ENCODE measurements around the gene HTATSF1. TPM values are rescaled to one million over a fixed set of nuclear protein-coding genes. Genes with fewer than 3 reads are reported as not detected.

Gene HTATSF1
- total and polyA plus RNA-seq, 12 donors: 36.7 to 77.8 (median 62.1) TPM

- H3K4me3 ChIP-seq: no peak overlapping the region
- H3K36me3 ChIP-seq: no peaks in the 10 kb centered on the region
- no peak for ATAC-seq
- intact Hi-C loops (cut with DNase I): no loop called here
- no peak overlapping the region for H3K27ac ChIP-seq
- TF ChIP-seq CTCF (IDR thresholded peaks at IDR 0.05): no peak
- peaks cover 0 to 21% (median 0%) of the 10 kb centered on the region in 7 donors for H3K27me3 ChIP-seq
- WGBS, 2 donors: 88% methylated on average over 5 of the region's 5 CpGs
- H3K4me1 ChIP-seq: no peaks in the 10 kb centered on the region
- no peaks in the 10 kb centered on the region for H3K9me3 ChIP-seq
- DNase-seq: no peak
Observed at GRCh38 chrX:136540226-136540625, 42.8 kb downstream of the HTATSF1 start.

GRCh38 chrX:136541294-136541693 is 43.9 kb downstream of the HTATSF1 start:
- 74 to 76% methylated on average over 3 of the region's 3 CpGs for WGBS, 2 donors
- TF ChIP-seq CTCF (IDR thresholded peaks at IDR 0.05): no peak
- no peaks in the 10 kb centered on the region for H3K4me1 ChIP-seq
- H3K36me3 ChIP-seq: no peaks in the 10 kb centered on the region
- H3K9me3 ChIP-seq: no peaks in the 10 kb centered on the region
- H3K4me3 ChIP-seq: no peak overlapping the region
- H3K27me3 ChIP-seq: peaks cover 0 to 20% (median 0%) of the 10 kb centered on the region in 7 donors
- H3K27ac ChIP-seq: no peak overlapping the region
- no peak for DNase-seq
- intact Hi-C loops (cut with DNase I): no loop called here
- ATAC-seq: no peak

GRCh38 chrX:136542281-136542680 is 44.9 kb downstream of the HTATSF1 start:
- H3K27me3 ChIP-seq: peaks cover 0 to 15% (median 0%) of the 10 kb centered on the region in 7 donors
- TF ChIP-seq CTCF (IDR thresholded peaks at IDR 0.05): no peak
- intact Hi-C loops (cut with DNase I): no loop called here
- no peak for ATAC-seq
- DNase-seq: no peak
- no peak overlapping the region for H3K27ac ChIP-seq
- 79 to 82% methylated on average over 7 of the region's 7 CpGs for WGBS, 2 donors
- no peaks in the 10 kb centered on the region for H3K36me3 ChIP-seq
- no peaks in the 10 kb centered on the region for H3K4me1 ChIP-seq
- no peaks in the 10 kb centered on the region for H3K9me3 ChIP-seq
- H3K4me3 ChIP-seq: no peak overlapping the region

GRCh38 chrX:136546371-136546781 is 49.0 kb downstream of the HTATSF1 start:
- no peak for ATAC-seq
- DNase-seq: no peak
- 96 to 100% methylated on average over 3 of the region's 3 CpGs for WGBS, 2 donors
- H3K36me3 ChIP-seq: no peaks in the 10 kb centered on the region
- intact Hi-C loops (cut with DNase I): loop anchor here in 1 of 10 donors (5.0 kb wide), 1 partner anchor 866 kb away; no protein-coding TSS in a partner anchor
- H3K27ac ChIP-seq: no peak overlapping the region
- TF ChIP-seq CTCF (IDR thresholded peaks at IDR 0.05): no peak
- H3K9me3 ChIP-seq: no peaks in the 10 kb centered on the region
- no peaks in the 10 kb centered on the region for H3K4me1 ChIP-seq
- H3K27me3 ChIP-seq: peaks cover 0 to 26% (median 0%) of the 10 kb centered on the region in 7 donors
- no peak overlapping the region for H3K4me3 ChIP-seq

Measured in heart right ventricle (tissue), 16 donors.